GM18519 (cell line): ENCODE measurements around the gene CRTC2.
A peak's percentile ranks its signal among the peaks of the same experiment; 100 is the strongest.
"Not testable (repeated sequence)": the region's sequence is repeated elsewhere in the genome, so short reads cannot be mapped to it uniquely, and the experiment has no call there.

ENCODE experiments used
- ATAC-seq: cut with Tn5 transposase; IDR thresholded peaks from one replicate; pipeline ENCODE4 v1.9.1; 2021; ENCODE audit warnings: mild to moderate bottlenecking, moderate library complexity; ENCODE audit not compliant: unreplicated experiment, low FRiP score

CRTC2 gene

GRCh38 chr1:153958111-153958960 is at the start of gene CRTC2:
Gene CRTC2 (minus strand): TSS chr1:153958612. CDS start chr1:153958497, 115 bp downstream.
- ATAC-seq = peak; percentile 76

GRCh38 chr1:154006136-154006535 is 47.7 kb upstream of the CRTC2 start:
- no peak for ATAC-seq

- no peak for ATAC-seq
Measured at GRCh38 chr1:154000420-154000819, 42.0 kb upstream of the CRTC2 start.

GRCh38 chr1:153996882-153997281 is 38.5 kb upstream of the CRTC2 start:
- not testable (repeated sequence) for ATAC-seq

- ATAC-seq = no peak
Measured at GRCh38 chr1:153995640-153996039, 37.2 kb upstream of the CRTC2 start.

GRCh38 chr1:153995202-153995601 is 36.8 kb upstream of the CRTC2 start:
- ATAC-seq = no peak

GRCh38 chr1:153991806-153992205 is 33.4 kb upstream of the CRTC2 start:
- no peak for ATAC-seq

- no peak for ATAC-seq
Measured at GRCh38 chr1:153991151-153991630, 32.8 kb upstream of the CRTC2 start.

- ATAC-seq = peak; percentile 66
Measured at GRCh38 chr1:153990468-153991150, 32.2 kb upstream of the CRTC2 start, which contains the start of gene RPS27. Gene RPS27 (plus strand): TSS chr1:153990762. CDS start chr1:153990797, 35 bp downstream.

- ATAC-seq = no peak
Measured at GRCh38 chr1:153987621-153988020, 29.2 kb upstream of the CRTC2 start.

GRCh38 chr1:153985941-153986761 is 27.7 kb upstream of the CRTC2 start, which contains the start of gene RAB13:
Gene RAB13 (minus strand): TSS chr1:153986339. CDS start chr1:153986236, 103 bp downstream.
- no peak for ATAC-seq

- ATAC-seq = no peak
Measured at GRCh38 chr1:153985341-153985912, 27.0 kb upstream of the CRTC2 start.

GRCh38 chr1:153984123-153984894 is 25.9 kb upstream of the CRTC2 start:
- ATAC-seq = no peak

- ATAC-seq = not testable (repeated sequence)
Measured at GRCh38 chr1:153981735-153982134, 23.3 kb upstream of the CRTC2 start.

GRCh38 chr1:153979091-153979490 is 20.7 kb upstream of the CRTC2 start:
- not testable (repeated sequence) for ATAC-seq

- ATAC-seq = no peak
Measured at GRCh38 chr1:153978274-153978909, 20.0 kb upstream of the CRTC2 start.

- ATAC-seq = no peak
Measured at GRCh38 chr1:153977250-153978240, 19.1 kb upstream of the CRTC2 start, which contains the start of gene JTB. Gene JTB (minus strand): TSS chr1:153977674. CDS start chr1:153977252, 422 bp downstream.
